Measurements from ENCODE around the gene FGF8. TPM values are rescaled to one million over a fixed set of nuclear protein-coding genes. Genes with fewer than 3 reads are reported as not detected.

FGF8 gene
- total and polyA plus RNA-seq, 2 donors (not counting 3 experiments of a cell fraction or from before 2014, with no cell fraction given), result 0.44 TPM; not detected in 1

DNA sequence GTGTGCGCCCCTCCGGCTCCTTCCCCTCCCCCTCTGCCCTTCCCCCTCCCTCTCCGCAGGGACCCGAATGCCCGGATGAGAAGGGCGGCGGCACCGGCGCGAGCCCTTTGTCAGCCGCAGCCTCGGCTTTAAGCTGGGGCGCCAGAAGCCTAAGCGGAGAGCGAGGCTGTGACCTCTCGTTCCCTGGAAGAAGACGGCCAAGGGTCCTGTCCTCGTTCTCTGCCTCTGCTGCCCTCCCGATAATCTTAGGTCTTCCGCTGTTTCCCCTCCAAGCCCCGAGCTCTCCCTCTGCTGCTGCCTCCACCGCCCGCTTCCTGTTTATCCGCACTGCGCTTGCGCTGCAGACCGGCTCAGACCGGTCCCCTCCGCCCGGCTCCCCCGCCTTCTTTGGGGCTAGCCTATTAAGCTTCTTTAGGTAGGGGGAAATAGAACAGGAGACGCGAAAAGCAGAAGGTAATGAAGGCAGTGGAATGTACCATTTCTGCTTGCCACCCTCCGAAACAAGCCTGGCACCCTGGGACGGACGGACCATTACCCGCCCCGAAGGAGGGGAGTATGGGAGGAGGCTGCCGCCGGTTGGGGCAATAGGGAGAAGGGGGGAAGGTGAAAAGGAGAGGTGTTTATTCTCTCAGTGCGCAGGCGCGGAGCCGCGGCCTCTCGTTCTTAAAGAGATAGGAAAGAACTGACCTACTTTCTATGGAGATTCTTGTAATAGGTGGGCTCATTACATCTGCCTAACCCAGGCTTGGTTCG is 42.4 kb upstream of the FGF8 start, which contains the start of gene OGA:
Gene OGA, minus strand, starts transcription at position 326 of the 753 bp plus-strand sequence. CDS start 422 bp downstream, outside the sequence.
- dilution Hi-C loops (cut with MboI; ENCODE audit: extremely low pct_ligation_motif_present, low sequenced_read_pairs), result no loop called here
- POLR2A ChIA-PET, result interaction anchor here (0.7 to 1.4 kb wide), 6 partner anchors 11 to 190 kb away, joined by 3 to 6 read pairs (median 4); no protein-coding TSS in a partner anchor
- DNase-seq (ENCODE audit: low read depth, low spot score) (peak; percentile 100), FAIRE-seq (peak; percentile 98)
- peak within 1 kb of the TSS; percentile 91 for H3K9ac ChIP-seq (replicated peaks; ENCODE audit: extremely low read depth, insufficient read depth, low read length)
- H3K9me3 ChIP-seq (replicated peaks; ENCODE audit: control insufficient read depth, insufficient read depth, low read length), result no peaks in the 10 kb centered on the region
- CTCF ChIA-PET, result interaction anchor here (1.0 to 5.4 kb wide), 11 partner anchors 11 to 255 kb away, joined by 3 to 39 read pairs (median 4); partner anchors contain the start of gene ARMH3
- TF ChIP-seq GATA2 (IDR thresholded peaks at IDR 0.05; ENCODE audit: insufficient read depth, insufficient read length, low read depth, low read length), result no peak
- TF ChIP-seq, protein P1, sequence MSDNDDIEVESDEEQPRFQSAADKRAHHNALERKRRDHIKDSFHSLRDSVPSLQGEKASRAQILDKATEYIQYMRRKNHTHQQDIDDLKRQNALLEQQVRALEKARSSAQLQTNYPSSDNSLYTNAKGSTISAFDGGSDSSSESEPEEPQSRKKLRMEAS (IDR thresholded peaks at IDR 0.05; ENCODE audit: insufficient read depth, insufficient read length), result no peak
- TF ChIP-seq POLR2A (IDR thresholded peaks at IDR 0.05; ENCODE audit: low read depth, low read length), result peak; percentile 87
- peak; percentile 91 for TF ChIP-seq POLR2AphosphoS5 (IDR thresholded peaks at IDR 0.05; ENCODE audit: insufficient read depth, low read depth, low read length)
- TF ChIP-seq JUN (IDR thresholded peaks at IDR 0.05; ENCODE audit: borderline replicate concordance, insufficient read depth, insufficient read length, low read depth), result no peak
- no peak for TF ChIP-seq EZH2 (IDR thresholded peaks at IDR 0.05; ENCODE audit: borderline replicate concordance, low read depth, low read length, severe bottlenecking)
- TF ChIP-seq, protein P2, sequence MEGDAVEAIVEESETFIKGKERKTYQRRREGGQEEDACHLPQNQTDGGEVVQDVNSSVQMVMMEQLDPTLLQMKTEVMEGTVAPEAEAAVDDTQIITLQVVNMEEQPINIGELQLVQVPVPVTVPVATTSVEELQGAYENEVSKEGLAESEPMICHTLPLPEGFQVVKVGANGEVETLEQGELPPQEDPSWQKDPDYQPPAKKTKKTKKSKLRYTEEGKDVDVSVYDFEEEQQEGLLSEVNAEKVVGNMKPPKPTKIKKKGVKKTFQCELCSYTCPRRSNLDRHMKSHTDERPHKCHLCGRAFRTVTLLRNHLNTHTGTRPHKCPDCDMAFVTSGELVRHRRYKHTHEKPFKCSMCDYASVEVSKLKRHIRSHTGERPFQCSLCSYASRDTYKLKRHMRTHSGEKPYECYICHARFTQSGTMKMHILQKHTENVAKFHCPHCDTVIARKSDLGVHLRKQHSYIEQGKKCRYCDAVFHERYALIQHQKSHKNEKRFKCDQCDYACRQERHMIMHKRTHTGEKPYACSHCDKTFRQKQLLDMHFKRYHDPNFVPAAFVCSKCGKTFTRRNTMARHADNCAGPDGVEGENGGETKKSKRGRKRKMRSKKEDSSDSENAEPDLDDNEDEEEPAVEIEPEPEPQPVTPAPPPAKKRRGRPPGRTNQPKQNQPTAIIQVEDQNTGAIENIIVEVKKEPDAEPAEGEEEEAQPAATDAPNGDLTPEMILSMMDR (IDR thresholded peaks at IDR 0.05; ENCODE audit: extremely low read depth in 1 of 2, insufficient read depth in 1 of 2, low read depth in 1 of 2, low read length in 2 of 2), result no peak
- TF ChIP-seq FOS (IDR thresholded peaks at IDR 0.05; ENCODE audit: borderline replicate concordance, insufficient read depth, low read length), result no peak
- H3K4me3 ChIP-seq (replicated peaks in 1 of 3; ENCODE audit: insufficient read depth in 1 of 3, low read depth in 1 of 3, low read length in 3 of 3), result peak within 1 kb of the TSS; percentile 82 to 99 (median 90)
- H3K79me2 ChIP-seq (ENCODE audit: control insufficient read depth, insufficient read depth, low read length), result peaks cover 49% of the 10 kb centered on the region
- peak within 1 kb of the TSS; percentile 83 for H3K27ac ChIP-seq (ENCODE audit: insufficient read depth, low read depth, low read length)
- H4K20me1 ChIP-seq (replicated peaks; ENCODE audit: control insufficient read depth, extremely low read depth, insufficient read depth, low read length), result peaks cover 19% of the 10 kb centered on the region
- no TSS peak for BruUV-seq (replicated peaks)
- H3K36me3 ChIP-seq (ENCODE audit: control insufficient read depth in 2 of 2, extremely low read depth in 1 of 2, insufficient read depth in 2 of 2, low read length in 2 of 2), result no peaks in the 10 kb centered on the region
- no peaks in the 10 kb centered on the region for H3K27me3 ChIP-seq (ENCODE audit: control insufficient read depth in 2 of 2, insufficient read depth in 2 of 2, low read length in 2 of 2)
- peak within 1 kb of the TSS; percentile 92 for H3K4me2 ChIP-seq (ENCODE audit: insufficient read depth, low read length)
- peaks cover 19% of the 10 kb centered on the region for H3K4me1 ChIP-seq (ENCODE audit: control insufficient read depth, extremely low read depth, insufficient read depth, low read length)
- intact Hi-C loops (cut with micrococcal nuclease), result loop anchor here (1.0 to 5.0 kb wide), 4 partner anchors 12 to 315 kb away; partner anchors contain the start of genes ARMH3, NPM3 and PPRC1
- peak within 1 kb of the TSS; percentile 93 for H2AFZ ChIP-seq (ENCODE audit: low read depth, low read length)
- H3K9me1 ChIP-seq (replicated peaks; ENCODE audit: control insufficient read depth, extremely low read depth, insufficient read depth, low read length), result no peaks in the 10 kb centered on the region

Data from endothelial cell of umbilical vein (primary cell).